Suppressor macrophage (primary cell): ENCODE data around the gene CLTCL1.

Experiments
- DNase-seq, 4 experiments: peaks; one replicate each; pipeline ENCODE4 v3.0.0-alpha.2; 2020 to 2022

Gene CLTCL1

DNA sequence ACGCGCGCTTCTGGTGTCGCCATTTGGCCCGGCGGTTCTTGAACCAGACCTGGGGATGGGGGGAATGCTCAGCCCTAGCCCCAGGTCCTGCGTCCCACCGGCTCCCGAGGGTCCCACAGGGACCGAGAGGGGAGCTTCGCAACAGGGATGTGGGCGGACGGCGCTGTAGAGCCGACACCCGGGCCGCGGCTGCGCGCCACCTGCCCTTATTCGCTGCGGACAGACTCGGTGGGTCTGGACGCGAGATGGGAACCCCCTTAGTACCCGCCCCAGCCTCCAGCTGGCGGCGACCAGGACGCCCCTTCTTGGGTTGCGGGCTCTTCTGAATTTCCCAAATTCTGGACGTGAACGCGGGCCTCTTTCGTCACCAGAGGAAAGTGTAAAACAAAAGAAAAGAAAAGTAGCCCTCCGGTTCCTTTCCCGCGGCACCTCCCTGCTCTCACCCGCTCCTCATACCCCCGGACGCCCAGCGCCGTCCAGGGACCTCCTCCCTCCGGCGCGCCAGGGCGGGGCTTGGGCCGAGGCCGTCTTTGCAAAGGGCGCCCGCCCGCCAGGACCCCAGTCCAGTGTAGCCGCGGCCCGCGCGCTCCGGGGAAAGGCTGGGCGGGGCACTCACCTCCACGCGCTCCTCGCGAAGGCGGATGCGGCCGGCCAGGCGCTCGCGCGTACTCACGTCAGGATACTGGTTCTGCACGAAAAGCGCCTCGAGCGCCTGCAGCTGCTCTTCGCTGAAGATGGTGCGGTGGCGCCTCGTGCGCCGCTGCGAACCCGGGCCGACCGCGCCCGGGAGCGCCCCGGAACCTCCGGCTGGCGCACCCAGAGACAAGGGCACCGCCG, 142.3 kb downstream of the CLTCL1 start:
- peak in 1 of 4 experiments; percentile 31 for DNase-seq

DNA sequence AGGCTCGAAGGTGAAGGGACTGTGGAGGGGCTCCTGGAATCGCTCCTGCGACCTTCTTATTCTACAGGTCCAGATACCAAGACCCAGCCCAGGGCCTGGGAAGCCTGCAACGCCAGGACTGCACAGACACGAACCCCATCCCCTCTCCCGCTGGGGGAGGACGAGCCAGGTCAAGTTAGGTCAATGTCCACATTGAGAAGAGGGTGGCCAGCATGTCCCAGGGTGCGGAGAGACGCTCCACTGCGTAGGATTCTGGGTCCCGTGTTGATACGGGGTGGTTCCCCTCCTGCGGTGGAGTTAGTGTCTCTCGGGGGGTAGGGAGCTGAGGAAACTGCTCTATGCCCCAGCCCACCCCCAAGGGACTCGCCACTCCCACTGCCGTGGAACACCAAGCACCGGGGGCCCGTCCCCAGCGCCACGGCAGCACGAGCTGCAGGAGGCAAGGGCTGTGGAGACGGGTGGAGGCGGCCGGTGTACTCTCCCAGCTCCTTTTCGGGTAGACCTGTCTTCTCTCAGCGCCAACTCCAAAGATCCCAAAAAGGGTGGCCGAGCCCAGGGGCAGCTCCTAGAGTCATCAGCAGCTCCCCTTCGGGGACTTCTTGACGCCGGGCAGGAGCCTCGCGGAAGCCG, 143.0 kb downstream of the CLTCL1 start:
- DNase-seq = no peak

DNA sequence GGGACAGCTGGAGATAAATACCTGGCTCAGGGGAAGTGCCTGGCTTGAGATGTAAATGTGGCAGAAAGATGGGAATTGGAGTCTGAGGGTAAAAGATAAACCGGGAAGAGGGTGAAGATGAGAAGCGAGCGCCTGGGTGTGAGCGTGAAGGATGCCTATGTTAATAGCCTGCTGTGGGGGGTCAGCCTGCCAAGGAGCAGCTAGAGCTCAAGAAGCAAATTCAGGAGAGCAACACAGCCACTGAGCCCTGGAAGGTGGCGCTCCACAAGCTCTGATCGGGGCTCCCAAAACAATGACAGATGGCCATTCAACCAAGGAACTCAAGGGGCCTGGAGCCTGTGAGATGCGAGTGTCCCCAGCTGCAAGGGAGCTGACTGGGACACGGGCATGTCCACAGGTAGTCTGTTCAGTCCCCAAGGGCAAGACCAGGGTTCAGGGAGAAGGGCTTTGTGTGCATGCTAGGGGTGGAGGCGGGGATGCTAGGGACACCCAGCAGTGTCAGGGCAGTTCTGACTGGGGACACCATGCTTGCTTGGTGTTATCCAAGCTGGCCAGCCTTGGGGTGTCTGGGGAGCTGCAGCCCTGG, 144.2 kb downstream of the CLTCL1 start:
- no peak for DNase-seq

DNA sequence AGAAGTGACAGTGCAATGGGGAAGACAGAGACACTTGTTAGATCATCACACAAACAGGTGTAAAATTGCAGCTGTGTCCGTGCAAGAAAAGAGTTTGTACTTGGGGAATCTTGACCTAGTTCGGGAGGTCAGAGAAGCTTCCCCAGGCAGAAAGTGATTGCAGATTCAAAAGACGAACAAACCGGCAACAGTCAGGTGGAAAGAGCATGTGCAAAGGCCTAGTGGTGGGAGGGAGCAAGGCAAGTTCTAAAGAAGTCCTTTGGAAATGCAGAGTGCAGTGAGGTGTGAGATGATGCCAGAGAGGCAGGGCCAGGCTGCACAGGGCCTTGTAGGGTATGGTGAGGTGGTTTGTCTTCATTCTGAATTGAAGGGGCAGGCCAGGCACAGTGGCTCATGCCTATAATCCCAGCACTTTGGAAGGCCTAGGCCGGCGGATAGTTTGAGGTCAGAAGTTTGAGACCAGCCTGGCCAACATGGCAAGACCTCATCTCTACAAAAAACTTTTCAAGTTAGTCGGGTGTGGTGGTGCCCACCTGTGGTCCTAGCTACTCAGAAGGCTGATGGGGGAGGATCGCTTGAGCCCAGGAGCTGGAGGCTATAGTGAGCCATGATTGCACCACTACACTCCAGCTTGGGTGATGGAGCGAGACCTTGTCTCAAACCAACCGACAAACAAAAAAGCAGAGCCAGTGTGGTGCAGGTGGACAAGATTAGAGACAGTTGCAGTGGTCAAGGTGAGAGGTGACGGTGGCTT, 145.1 kb downstream of the CLTCL1 start:
- no peak for DNase-seq

DNA sequence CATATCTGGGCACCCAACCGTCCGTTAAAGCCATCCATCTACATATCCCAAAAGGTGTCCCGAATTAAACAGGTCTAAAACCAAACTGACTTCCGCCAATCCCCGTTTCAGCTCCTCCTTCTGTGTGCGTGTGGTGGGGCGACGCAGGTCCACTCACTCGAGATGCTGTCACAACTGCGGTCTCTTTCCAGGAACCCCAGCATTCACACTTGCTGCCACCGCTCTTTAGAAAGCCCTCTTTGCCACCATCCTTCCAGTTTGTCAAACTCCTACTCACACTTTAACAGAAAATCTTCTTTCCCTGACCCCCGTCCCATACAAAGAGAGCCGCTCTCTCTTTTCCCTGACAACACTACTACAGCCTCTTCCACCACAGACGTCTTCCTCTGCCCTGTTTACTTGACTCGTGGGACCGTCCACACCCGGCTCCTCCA, 147.5 kb downstream of the CLTCL1 start:
- peak; percentile 15 to 42 (median 30) for DNase-seq

DNA sequence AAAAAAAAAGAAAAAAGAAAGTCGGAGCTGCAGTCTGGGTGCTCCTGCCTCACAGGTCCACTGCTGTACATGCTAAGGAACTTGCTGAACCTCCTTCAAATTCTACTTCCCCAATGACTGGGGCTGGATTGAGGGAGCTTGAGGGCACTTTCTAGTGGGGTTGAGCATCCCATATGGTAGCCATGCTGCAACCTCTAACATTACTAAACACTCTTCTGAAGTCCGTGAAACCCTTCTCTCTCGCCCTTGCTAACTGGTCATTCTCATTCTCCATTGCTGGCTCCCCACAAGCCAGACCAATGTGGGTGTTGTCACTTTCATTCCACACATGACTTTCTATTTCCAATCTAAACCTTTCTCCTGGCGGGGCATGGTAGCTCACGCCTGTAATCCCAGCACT, 148.3 kb downstream of the CLTCL1 start:
- DNase-seq = no peak

DNA sequence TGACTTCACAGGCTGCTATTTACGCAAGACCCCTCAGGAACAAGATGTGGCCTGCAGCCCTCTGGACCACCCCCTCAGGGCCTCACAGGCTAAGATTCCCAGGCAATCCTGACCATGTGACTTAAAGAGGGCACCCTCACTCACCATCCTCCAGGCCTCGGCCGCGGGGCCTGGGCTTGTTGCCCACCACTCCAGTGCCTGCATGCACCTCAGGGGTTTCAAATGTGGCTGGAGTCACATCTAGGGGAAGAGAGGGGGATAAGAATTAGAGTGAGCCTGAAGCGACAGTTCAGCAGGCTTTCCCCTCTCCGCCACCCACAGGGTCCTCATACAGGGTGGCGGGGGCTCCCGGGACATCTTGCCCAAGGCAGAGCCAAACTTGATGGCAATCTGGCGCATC, 149.1 kb downstream of the CLTCL1 start:
- no peak for DNase-seq

DNA sequence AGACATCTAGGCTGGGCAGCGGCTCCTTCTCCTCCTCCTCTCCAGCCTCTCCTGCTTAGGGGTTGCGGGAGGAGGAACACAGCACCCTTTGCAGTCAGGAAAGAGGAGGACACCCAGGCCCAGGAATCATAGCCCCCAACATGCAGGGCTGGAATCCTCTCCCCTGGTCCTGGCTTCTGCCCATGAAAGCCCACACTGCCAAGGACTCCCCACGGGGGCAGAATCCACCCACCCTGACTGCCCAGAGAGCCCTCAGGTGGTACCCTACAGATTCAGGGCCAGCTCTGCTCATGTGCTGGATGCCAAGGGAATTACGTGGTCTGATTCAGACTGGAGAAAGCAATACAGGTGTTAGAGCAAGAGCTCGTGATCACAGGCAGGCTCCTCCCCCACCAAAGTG, 151.5 kb downstream of the CLTCL1 start:
- no peak for DNase-seq

DNA sequence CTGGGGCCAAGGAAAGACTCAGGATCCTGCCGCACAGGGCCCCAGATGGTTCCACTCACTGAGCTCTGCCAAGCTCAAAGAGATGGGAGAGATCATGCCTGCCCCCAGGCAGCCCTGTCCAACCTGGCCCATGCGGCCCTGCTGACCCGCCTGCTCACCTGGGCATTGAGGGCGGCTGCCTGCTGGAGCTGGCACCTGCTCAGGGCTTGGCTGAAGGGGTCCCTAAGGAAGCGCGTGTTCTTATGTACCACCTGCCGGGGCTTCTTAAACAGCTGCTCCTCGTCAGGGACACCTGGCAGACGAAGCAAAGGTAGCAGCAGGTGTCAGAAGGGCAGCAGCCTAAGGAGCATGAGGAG, 152.5 kb downstream of the CLTCL1 start:
- DNase-seq = no peak

DNA sequence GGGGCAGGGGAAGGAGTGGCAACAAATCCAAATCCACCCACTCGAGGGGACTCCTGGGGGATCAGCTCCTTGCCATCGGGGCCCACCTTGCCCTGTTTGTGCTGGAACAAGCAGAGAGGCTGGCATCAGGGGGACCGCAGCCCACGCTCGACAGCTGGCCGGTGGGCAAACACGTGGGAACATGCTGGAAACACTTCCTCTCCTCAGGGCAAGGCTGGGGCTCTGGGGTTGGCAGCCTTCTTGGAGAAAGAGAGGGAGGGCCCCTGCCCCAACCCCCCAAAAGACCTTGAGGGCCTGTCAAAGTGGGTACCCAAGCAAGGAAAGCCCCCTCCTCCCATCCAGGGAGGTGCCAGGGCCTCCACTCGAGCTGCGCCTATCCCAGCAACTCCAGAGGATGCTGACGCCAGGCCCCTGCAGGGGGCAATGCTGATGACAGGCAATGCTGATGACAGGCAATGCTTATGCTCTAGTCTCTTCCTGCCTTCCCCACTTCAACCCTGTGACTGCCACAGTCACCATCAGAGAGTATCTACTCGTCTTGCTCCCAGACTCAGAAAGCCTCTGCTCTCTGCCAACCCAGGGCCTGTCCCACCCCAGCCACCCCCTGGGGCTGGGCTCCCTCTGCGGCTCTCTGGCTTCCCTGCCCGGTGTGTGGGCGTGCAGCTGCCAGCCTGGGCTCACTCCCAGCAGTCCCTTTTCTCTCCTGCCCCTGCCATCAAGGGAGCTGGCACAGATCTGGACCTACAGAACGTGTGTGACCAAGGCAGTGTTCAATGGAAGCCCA, 153.1 kb downstream of the CLTCL1 start:
- DNase-seq = no peak

DNA sequence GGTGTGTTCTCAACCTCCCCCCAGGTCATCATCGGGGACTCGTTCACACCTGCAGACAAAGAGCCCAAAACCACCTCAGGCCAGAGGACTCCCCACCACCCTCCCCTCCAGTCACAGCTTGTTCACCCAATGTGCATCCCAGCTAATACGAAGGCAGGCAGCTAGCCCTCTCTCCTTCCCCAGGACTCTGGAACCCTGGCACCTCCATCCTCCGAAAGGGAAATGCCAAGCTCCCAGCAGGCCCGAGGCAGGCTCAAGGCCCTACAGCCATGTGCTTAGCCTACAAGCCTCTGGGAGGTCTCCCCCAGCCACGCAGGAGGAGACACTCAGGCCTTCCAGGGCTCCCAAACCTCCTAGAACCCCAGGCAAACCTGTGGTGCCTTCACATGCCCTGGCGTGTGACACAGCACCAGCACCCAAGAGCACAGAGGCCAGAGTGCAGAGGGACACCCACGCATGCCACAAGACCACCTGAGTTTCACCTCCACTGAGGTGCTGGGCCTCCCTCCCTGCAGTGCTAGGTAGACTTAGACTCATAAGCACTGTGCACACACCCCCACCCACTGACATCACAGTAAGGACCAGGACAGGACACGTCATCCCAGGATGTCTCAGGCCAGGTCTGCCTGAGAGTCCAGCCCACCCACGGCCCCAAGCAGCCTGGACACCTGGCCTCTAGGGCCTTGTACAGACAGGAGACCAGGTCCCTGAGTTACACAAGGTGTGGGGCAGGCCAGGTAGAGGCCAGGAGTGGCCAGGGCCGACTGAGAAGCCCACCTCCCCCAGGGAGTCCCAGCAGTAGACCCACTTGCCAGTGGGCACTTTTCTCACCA, 153.9 kb downstream of the CLTCL1 start:
- no peak for DNase-seq

DNA sequence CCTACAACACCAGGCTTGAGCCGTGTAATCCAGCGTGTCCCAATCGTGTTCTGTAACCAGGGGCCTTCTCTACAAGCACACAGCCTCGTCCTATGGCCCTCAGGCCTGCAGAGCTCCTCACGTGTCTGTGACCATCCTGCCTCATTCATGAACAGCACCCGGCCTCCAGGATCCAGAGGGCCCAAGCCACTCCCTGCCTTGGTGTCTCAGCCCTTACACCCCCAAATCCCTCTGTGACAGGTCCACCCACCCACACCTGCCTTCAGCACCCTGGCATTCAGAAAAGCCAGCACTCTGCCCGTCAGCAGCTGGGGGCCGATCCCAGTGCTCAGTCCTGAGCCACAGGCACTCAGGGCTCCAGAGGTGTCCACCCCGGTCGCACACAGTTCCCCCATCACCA, 154.6 kb downstream of the CLTCL1 start:
- DNase-seq = no peak

DNA sequence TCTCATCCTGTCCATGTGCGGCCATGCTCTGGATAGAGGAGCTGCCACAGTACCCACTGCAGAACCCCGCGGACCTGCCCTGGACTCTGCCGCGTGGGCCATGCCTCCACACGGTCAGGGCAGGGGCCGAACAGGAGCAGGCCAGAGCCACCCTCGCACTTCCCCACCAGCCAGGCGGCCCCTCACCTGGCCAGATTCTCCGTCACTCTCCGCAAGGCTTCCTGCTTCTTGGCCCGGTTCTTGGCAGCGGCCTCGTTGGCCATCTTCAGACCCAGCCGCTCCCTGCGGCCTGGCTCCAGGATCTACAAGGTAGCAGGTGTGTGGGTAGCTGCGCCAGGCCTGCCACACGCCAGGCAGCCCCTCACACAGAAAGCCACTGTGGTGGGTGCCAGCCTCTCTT, 156.6 kb downstream of the CLTCL1 start:
- no peak for DNase-seq

DNA sequence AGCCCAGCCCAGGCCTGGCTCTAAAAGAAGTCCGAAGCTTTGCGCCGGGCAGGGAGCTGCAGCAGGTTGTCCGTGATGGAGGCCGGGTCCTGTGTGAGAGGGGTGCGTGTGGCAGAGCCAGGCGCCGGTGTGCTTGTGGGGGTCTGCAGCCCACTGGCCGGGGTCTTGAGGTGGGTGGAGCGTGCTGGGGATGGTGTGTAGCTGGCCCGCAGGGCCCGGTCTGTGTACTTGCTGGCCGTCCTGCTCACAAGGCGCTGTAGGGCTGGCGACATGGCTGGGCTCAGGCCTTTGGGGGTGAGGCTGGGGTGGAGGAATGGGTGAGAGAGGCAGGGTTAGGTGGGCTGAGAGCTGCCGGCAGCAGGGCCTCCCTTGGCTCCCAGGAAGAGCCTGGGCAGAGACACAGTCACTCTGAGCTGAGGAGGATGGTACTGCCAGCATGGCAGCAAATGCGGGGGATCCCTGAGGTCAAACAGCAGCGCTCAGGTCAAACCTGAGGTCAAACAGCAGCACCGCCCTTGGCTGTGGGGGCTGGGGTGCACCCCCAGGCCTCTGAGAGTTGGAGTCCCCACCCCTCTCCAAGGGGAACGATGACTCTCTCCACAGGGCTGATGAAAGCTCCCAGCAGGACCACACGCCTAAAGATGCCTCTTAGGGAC, 157.2 kb downstream of the CLTCL1 start:
- DNase-seq = no peak

DNA sequence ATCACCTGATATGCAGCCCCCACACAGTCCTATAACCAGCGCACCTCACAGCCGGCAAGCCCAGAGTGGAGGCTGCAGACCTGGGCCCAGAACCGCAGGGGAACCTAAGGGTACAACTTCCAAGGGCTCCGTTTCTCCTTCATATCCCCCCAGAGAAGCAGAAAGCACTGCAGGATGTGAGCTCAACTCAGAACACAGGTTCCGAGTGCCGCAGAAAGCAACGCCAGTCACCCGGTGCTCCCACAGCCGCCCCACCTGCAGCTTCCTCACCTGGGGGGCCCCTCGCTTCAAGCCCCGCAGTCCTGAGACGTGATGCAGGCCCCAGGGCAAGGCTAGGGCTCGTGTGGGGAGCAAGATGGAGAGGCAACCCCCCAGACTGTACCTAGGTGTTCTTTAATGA, 158.0 kb downstream of the CLTCL1 start:
- DNase-seq = no peak

DNA sequence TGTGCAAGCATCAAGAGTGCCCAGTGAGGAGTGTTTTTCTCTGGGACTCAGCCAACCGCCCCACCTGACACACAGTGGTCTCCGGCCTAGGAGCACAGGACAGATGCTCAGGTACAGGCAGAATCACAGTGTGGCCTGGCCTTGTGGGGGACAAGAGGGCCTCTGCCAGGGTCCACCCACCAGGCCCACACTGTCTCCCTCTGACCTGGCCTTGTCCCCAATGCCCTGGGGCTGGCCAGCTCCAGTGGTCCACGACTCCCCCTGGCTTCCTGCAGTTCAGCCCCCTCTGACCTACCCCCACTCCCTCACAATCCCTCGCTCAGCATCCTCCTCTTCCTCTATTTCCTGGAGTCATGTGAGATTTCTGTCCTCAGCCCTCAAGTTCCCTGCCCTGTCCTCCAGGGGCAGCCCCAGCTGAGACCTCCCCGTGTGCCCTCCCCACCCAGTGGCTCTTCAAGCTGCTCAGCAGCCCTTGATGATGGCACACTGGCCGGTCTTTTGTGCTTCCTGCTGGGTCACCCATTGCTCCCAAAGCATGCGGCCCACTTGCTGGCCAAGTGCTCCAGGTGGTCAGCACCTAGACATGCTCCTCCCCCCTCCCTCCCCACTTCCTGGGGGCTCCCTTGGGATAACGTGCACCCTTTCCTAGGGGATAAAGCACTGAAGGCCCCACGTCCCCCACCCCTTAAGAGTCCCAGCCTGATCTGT, 158.7 kb downstream of the CLTCL1 start:
- DNase-seq = no peak

DNA sequence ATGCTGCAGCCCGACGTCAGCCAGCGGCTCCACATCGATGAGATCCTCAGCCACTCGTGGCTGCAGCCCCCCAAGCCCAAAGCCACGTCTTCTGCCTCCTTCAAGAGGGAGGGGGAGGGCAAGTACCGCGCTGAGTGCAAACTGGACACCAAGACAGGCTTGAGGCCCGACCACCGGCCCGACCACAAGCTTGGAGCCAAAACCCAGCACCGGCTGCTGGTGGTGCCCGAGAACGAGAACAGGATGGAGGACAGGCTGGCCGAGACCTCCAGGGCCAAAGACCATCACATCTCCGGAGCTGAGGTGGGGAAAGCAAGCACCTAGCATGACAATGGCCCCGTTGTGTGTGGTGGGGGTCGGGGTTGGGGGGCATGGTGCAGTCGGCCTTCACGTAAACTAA, 159.4 kb downstream of the CLTCL1 start:
- DNase-seq = no peak

DNA sequence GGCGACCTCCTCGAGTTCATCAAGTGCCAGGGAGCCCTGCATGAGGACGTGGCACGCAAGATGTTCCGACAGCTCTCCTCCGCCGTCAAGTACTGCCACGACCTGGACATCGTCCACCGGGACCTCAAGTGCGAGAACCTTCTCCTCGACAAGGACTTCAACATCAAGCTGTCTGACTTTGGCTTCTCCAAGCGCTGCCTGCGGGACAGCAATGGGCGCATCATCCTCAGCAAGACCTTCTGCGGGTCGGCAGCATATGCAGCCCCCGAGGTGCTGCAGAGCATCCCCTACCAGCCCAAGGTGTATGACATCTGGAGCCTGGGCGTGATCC, 159.9 kb downstream of the CLTCL1 start:
- no peak for DNase-seq

DNA sequence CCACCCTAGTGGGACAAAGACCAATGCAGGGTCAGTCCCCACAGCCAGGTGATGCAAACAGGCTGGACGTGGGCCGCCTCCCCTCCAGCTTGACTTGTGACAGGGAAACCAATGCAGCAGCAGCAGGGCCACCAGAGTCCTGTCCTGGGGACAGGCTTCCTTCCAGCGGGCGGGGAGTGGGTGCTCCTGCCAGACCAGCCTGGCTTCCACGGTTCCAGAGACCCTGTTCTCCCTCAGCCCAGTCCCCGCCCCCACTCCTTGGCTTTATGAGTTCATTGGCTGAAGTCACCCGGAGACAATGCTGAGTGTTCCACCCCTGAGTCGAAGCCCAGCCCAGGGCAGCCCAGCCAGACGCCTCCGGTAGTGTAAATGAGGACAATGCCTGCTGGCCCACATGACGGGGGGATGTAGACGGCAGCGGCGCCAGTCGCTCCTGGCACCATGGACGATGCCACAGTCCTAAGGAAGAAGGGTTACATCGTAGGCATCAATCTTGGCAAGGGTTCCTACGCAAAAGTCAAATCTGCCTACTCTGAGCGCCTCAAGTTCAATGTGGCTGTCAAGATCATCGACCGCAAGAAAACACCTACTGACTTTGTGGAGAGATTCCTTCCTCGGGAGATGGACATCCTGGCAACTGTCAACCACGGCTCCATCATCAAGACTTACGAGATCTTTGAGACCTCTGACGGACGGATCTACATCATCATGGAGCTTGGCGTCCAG, 160.4 kb downstream of the CLTCL1 start, which contains the start of gene TSSK2:
Gene TSSK2, plus strand, starts transcription at position 350 of the 726 bp plus-strand sequence. Its CDS starts 92 bp downstream, at position 442.
- no peak for DNase-seq

DNA sequence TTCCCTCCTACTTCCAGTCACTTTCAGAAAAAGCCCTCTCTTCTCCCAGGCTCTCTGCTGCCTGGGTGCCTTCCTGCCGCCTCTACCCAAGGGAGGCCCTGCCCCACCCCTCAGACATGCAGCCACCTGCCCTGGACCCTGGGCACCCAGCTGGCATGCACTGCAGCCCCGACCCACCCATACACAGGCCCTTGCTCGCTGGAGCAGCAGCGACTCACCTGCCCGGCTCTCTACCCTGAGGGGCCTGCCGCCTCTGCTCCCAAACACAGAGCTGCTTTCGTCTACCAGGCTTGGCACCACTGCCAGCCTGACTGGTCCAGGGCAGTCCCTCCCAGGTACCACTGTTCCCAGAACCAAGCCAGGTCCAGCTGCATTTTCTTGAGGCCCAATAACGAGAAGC, 161.6 kb downstream of the CLTCL1 start:
- no peak for DNase-seq
